Pancreas (tissue), 10 donors: ENCODE measurements around the gene BTBD9. TPM values are rescaled to one million over a fixed set of nuclear protein-coding genes. Genes with fewer than 3 reads are reported as not detected.

Source experiments
- ATAC-seq, 4 donors: fragments of 200-7000 bp; cut with Tn5 transposase; one replicate each; pipeline versions ENCODE4 v1.8.0 to v1.9.1; 2020; ENCODE audit warnings: mild to moderate bottlenecking in 4 of 4, moderate library complexity in 4 of 4
- DNase-seq, 6 donors: peaks; one replicate each; pipeline ENCODE4 v3.0.0-alpha.2; 2020
- FAIRE-seq: peaks from 2 replicates; lab custom pipeline; 2012; peaks lifted over from hg19 to GRCh38; lab: Jason Lieb, UNC
- H3K27ac ChIP-seq, 4 donors: fragments of 200-600 bp; sonication (generic); 1 replicate in 3 of 4; 2 replicates in 1 of 4; pipeline versions ENCODE4 v1.5.0 to v1.8.0; 2020
- H3K27me3 ChIP-seq, 4 donors: fragments of 200-600 bp; one replicate each; pipeline ENCODE4 v1.8.0; 2021
- H3K36me3 ChIP-seq, 3 donors: fragments of 200-600 bp; sonication (generic) in 1 of 3; one replicate each; pipeline versions ENCODE4 v1.5.0 to v1.8.0; 2020 to 2021
- H3K4me1 ChIP-seq, 3 donors: fragments of 200-600 bp; one replicate each; pipeline ENCODE4 v1.8.0; 2021
- H3K4me3 ChIP-seq, 4 donors: fragments of 200-600 bp; sonication (generic) in 2 of 4; one replicate each; pipeline versions ENCODE4 v1.5.0 to v1.8.0; 2020 to 2021
- H3K9me3 ChIP-seq, 4 donors: fragments of 200-600 bp; one replicate each; pipeline ENCODE4 v1.8.0; 2021
- WGBS, 2 donors: extraction: QIAGEN DNeasy Blood & Tissue Kit; methylation state at CpG; one replicate each; pipeline ENCODE4 v1.1.7; 2013; 5-methylcytosine and 5-hydroxymethylcytosine counted together
- intact Hi-C, 3 donors: fragments of 100-400 bp; cut with DNase I; formaldehyde crosslinking; loops; one replicate each; pipeline versions ENCODE4 v1.11.1 to v1.14.2; 2022
- polyA plus RNA-seq, 2 donors: library from polyadenylated mRNA; stranded (reverse); fragments of 200-250 nt; gene quantifications; one replicate each; pipeline ENCODE4 v1.2.3, GENCODE V29; 2013
- total RNA-seq, 6 donors: library from RNA; stranded (reverse); fragmentation: NEBNext Ultra II Directional in 4 of 6; extraction: Animal tissue kit (Norgen Biotek cat#: 25700) in 4 of 6; gene quantifications; one replicate each; pipeline versions ENCODE4 v1.2.1 to v1.2.4, GENCODE V29; 2021 to 2023
- TF ChIP-seq, protein P1 (sequence below), 4 donors: fragments of 200-600 bp; sonication (generic) in 3 of 4; IDR thresholded peaks; one replicate each; pipeline versions ENCODE4 v1.5.0 to v1.8.0; 2021; ENCODE audit warnings: antibody characterized with exemption in 4 of 4
- donor health status: healthy with polysubstance abuse.
- donor health status: DM: no; HTN: no; CAD: no; lungs with moderate emphysema.
- donor health status: DM: no; HTN: no; CAD: no.
- donor health status: control.
- donor health status: control.
- donor health status: Bipolar disorder and iron deficiency.
- donor health status: DM: yes; HTN: yes; CAD: no.
- donor health status: DM: no; HTN: no; CAD: no.
- donor health status: DM: no; HTN: no; CAD: no.
- donor health status: DM: yes; HTN: yes; CAD: no.

The BTBD9 gene
- total and polyA plus RNA-seq, 8 donors, result 2.2 to 11.0 (median 7.1) TPM

DNA sequence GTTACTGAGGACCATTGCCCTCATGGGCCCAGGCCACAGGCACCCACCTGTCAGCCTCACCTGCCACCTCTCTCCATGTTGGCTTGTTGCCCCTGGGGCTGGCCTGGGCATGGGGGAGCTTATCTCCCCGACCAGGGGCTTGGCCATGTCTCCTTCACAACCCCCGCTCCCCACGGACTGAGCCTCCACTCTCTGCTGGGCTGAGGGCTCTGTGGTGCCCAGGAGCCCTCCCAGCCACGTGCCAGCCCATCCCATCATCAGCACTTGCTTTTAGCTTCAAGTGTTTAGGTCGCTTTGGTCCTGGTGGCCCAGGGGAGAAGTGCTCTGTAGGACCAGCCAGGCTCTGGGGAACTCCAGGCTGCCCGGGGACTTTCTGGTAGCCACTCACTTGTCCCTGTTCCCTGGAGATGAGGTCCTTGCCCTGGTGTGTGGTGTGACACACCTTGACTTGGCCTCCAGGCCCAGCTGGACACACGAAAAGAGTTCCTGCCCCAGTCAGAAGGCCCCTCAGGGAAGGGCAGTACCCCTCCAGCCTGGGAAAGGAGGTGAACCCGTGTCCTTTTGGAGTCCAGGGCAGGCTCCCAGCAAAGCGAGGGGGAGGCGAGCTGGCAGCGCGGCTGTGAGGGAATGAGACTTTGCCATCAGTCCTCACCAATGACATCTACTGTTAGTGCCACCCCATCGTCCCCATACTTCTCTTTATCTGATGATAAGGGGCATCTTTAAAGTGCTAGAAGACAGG lies 467.6 kb downstream of the BTBD9 start:
- DNase-seq (no peak), FAIRE-seq (no peak), ATAC-seq (no peak)
- WGBS, 2 donors, result 82 to 83% methylated on average over 13 of the region's 13 CpGs
- Histone ChIP-seq H3K27me3 (no peaks in the 10 kb centered on the region), H3K27ac (no peak overlapping the region), H3K36me3 (no peaks in the 10 kb centered on the region), H3K4me1 (peaks cover 0 to 5% (median 0%) of the 10 kb centered on the region in 3 donors), H3K9me3 (no peaks in the 10 kb centered on the region), H3K4me3 (no peak overlapping the region)
- TF ChIP-seq, protein P1, sequence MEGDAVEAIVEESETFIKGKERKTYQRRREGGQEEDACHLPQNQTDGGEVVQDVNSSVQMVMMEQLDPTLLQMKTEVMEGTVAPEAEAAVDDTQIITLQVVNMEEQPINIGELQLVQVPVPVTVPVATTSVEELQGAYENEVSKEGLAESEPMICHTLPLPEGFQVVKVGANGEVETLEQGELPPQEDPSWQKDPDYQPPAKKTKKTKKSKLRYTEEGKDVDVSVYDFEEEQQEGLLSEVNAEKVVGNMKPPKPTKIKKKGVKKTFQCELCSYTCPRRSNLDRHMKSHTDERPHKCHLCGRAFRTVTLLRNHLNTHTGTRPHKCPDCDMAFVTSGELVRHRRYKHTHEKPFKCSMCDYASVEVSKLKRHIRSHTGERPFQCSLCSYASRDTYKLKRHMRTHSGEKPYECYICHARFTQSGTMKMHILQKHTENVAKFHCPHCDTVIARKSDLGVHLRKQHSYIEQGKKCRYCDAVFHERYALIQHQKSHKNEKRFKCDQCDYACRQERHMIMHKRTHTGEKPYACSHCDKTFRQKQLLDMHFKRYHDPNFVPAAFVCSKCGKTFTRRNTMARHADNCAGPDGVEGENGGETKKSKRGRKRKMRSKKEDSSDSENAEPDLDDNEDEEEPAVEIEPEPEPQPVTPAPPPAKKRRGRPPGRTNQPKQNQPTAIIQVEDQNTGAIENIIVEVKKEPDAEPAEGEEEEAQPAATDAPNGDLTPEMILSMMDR (IDR thresholded peaks at IDR 0.05), result no peak
- intact Hi-C loops, result no loop called here

DNA sequence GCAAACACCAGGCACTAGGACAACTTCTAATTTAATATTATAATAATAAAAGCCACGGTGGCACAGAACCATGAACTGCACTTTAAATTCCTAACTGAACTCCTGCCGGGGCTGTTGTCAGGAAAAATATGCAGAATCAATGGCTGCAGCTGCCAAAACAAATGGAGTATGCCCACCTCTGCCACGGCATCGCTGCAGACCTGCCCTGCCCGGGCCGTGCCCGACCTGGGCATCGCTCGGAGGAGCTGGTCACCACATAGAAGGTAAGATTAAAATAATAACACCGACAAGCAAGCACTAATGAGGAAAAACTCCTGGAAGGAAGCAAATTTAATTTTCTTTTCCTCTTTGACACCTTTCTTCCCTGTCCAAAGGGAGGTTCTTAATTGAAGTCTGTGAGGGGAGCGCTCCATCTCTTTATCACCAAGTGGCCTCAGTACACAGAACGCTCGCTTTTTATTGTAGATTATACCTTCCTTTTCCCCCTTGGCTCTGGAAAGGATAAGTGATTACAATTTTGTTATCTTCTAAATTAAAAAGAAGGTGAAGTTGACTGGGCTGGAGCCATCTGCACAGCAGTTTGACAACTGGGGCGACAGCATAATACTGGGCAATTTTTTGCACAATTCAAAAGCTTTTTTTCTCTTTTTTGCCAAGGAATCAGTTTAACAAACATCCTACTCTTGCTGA lies 468.9 kb downstream of the BTBD9 start:
- no peaks in the 10 kb centered on the region for H3K27me3 ChIP-seq
- ATAC-seq, result peak in 2 of 4 donors; percentile 22 to 31
- TF ChIP-seq, protein P1 (IDR thresholded peaks at IDR 0.05), result no peak
- H3K4me3 ChIP-seq, result no peak overlapping the region
- intact Hi-C loops, result no loop called here
- no peaks in the 10 kb centered on the region for H3K4me1 ChIP-seq
- no peak for FAIRE-seq
- H3K36me3 ChIP-seq, result no peaks in the 10 kb centered on the region
- 65 to 67% methylated on average over 14 of the region's 14 CpGs for WGBS, 2 donors
- no peak for DNase-seq
- no peaks in the 10 kb centered on the region for H3K9me3 ChIP-seq
- H3K27ac ChIP-seq, result no peak overlapping the region

DNA sequence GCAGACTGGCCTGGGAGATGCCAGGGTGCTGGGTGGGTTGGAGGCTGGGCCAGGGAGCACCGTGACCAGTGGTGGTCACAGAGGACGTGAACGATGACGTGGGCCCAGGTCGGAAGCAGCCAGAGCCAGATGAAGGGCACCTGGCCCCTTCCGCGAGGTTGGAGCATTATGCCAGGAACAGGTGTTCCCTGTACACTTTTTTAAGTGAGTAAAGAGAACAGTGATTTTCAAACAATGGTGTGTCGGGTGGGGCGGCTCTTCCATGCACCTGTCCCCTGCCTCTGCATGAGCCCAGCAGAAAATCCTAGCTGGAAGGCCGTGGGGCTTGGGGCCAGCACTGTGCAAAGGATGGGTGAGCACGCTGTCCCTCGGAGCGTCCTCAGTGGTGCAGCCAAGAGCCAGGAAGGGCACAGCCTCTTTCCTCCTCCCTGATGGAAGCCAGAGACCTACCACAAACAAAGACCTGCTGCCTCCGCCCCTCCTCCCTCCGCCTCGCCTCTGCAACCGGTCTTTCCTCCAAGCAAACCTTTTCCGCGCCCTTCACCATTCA lies 469.7 kb downstream of the BTBD9 start:
- Histone ChIP-seq H3K9me3 (no peaks in the 10 kb centered on the region), H3K27ac (no peak overlapping the region), H3K27me3 (no peaks in the 10 kb centered on the region), H3K36me3 (no peaks in the 10 kb centered on the region), H3K4me3 (no peak overlapping the region), H3K4me1 (no peaks in the 10 kb centered on the region)
- ATAC-seq, result peak; percentile 31 to 66 (median 49)
- intact Hi-C loops, result no loop called here
- TF ChIP-seq, protein P1 (IDR thresholded peaks at IDR 0.05), result no peak
- no peak for DNase-seq
- 64% methylated on average over 18 to 19 of the region's 19 CpGs for WGBS, 2 donors
- no peak for FAIRE-seq

DNA sequence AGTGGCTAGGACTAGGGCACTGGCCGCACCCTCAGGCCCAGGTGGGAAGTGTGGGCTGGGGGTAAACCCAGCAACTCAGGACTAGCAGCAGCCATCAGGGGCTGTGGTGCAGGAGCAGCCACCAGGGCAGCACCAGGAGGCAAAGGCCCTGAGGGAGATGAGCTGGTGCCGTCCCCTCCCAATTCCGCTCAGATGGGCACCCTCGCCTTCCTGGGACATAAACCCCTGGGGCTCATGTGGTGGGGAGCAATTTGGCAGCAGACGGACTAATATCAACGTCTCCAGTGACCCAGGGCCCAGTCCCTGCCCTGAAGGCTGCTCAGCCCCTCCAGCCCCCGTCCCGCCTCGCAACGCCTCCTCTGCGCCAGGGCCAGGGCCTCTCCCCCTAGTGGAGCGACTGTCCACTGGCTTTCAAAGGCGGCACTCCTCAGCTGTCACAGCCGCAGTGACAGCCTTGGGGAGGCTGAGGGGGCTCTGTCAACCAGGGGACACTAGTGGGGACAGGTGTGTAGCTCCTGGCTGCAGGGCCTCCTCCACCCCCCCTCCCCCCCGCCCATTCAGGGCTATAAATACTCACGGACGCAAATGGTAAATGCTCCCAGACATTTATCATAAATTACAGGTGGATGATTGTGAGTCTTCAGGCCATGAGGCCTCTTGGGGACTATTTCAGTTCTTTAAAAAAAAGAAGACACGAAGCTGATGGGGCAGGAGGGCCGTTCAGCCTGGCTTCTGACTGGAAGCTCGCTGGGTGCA lies 470.3 kb downstream of the BTBD9 start:
- no peaks in the 10 kb centered on the region for H3K27me3 ChIP-seq
- WGBS, 2 donors, result 80 to 85% methylated on average over 20 of the region's 20 CpGs
- H3K9me3 ChIP-seq, result no peaks in the 10 kb centered on the region
- no peaks in the 10 kb centered on the region for H3K4me1 ChIP-seq
- intact Hi-C loops, result no loop called here
- TF ChIP-seq, protein P1 (IDR thresholded peaks at IDR 0.05), result no peak
- no peak overlapping the region for H3K27ac ChIP-seq
- FAIRE-seq (no peak), ATAC-seq (no peak), DNase-seq (no peak)
- H3K4me3 ChIP-seq, result no peak overlapping the region
- no peaks in the 10 kb centered on the region for H3K36me3 ChIP-seq
